NAMALWA (cell line): ENCODE data around the gene FSD1.
"Not testable (repeated sequence)": the region's sequence is repeated elsewhere in the genome, so short reads cannot be mapped to it uniquely, and the experiment has no call there.

Source experiments
- DNase-seq: peaks from one replicate; pipeline ENCODE4 v3.0.0-alpha.2; 2015; ENCODE audit warnings: low spot score

The FSD1 gene

DNA sequence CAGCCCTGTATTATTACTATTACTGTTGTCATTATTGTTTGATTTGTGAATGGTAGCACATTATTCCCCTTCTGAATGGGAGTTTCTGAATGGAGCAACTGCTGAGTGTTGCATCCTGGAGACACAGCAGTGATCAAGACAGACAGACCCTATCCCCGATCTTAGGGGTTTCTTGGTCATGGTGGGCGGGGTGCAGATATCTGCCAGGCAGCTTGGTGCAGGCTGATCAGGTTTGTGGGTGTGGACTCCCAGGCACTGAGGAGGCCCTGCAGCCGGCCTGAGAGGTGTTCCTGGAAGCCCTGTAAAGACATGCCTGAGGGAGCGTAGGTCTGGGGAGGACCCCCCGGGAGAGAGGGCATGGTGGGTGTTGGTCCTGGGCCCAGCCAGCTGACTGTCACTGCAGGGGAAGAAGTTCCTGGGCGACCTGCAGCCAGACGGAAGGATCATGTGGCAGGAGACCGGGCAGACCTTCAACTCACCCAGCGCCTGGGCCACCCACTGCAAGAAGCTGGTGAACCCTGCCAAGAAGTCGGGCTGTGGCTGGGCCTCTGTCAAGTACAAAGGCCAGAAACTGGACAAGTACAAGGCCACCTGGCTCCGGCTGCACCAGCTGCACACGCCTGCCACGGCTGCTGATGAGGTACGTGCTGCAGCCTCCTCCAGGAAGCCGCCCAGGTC, 41.1 kb downstream of the FSD1 start:
- DNase-seq, result no peak

DNA sequence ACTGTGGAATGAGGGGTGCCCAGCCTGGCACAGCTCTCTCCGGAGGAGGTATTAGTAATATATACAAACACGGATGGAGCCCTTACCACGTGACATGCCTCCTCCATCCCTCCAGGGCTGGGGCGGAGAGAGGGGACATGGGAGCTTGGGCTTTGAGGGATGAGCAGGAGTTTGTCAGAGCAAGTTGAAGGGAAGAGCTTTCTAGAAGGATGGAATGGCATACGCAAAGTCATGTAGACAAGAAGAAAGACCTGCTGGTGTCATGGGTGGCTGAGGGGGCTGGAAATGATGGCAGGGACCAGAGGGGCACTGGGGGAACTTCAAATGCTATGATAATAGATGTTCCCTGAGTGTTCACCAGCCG, 41.6 kb downstream of the FSD1 start:
- no peak for DNase-seq

DNA sequence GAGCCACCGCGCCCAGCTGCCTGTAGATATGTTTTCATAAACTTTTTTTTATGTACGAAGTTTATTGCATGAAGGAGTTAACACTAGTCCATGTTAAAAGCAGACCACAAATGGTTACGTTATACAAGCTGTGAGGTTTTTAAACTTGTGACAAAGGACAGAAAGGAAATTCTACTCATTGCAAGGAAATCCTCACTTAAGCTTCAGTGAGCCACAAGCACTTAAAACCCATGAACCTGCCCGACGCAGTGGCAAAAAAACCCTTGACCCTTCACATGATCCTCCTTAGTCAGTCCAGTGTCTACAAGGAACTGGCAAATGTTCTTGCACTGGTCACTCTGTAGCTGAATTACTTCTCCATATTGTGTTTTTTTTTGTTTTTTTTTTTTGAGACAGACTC, 43.1 kb downstream of the FSD1 start:
- no peak for DNase-seq

DNA sequence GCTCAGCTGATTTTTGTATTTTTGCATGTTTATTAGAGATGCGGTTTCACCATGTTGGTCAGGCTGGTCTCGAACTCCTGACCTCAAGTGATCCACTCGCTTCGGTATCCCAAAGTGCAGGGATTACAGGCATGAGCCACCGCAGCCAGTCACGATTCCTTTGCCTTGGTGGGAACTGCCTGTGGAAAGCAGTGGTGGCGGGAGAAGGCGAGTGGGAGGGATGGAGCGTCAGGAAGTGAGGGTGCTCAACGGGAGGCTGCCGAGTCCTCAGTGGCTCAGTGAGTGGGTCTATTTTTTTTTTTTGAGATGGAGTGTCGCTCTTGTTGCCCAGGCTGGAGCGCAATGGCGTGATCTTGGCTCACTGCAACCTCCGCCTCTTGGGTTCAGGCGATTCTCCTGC, 44.8 kb downstream of the FSD1 start:
- DNase-seq, result not testable (repeated sequence)

DNA sequence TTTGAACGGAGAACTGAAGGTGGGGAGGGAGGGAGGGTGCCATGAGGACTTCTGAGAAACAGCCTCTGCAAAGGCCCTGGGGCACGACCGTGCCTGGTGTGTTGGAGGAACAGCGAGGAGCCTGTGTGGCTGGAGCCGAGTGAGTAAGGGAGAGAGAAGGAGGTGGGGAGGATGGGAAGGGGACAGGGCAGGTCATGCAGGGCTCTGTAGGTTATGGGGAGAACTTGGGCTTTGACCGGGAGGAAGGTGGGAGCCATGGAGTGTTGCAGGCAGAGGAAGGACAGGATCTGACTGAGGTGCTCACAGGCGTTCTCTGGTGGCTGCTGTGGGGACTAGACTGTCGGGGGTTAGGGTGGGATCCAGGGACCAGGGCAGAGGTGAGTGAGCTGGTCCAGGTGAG, 45.7 kb downstream of the FSD1 start:
- DNase-seq, result no peak

DNA sequence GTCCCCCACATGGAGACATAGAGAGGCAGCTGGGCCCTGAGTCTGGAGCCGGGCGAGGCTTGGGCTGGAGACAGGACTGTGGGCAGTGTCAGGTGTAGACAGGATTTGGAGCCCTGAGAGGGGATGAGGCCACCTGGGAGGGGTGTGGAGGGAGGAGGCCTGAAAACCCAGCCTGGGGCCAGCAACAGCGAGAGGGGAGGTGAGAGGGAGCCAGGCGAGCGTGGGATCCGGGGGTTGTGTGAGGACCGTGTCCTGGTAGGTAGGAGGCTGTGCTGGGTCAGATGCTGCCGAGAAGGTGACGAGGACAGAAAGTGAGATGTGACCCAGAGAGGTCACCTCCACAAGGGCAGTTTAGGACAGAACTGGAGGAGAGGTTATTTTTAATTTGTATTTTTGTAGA, 46.3 kb downstream of the FSD1 start:
- no peak for DNase-seq

DNA sequence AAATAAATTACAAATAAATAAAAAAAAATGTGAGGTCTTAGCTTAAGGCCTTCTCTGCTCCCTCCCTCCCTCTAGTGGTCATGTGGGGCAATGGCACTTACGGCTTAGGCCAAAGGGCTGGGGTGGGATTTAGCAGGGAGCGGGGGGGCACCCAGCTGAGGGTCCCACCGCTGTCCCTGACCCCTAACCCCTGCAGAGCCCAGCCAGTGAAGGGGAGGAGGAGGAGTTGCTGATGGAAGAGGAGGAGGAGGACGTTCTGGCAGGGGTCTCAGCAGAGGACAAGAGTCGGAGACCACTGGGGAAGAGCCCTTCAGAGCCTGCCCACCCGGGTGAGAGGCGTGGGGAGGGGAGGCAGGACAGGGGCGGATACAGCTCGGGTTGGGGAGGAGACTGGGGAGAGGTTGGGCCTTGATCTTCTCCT, 48.3 kb downstream of the FSD1 start:
- peak; percentile 82 for DNase-seq

DNA sequence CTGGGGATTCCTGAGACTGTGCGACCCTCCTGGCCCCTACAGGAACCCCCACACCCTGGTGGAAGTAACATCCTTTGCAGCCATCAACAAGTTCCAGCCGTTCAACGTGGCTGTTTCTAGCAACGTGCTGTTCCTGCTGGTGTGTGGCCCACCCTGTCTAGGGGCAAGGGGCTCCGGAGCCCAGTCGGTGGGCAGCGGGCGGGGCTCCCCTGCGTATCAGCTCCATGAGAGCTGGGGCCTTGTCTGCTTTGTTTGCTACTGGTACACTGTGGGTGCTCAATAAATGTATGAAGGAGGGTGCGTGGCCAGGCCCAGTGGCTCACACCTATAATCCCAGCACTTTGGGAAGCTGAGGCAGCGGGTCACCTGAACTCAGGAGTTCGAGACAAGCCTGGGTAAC, 49.9 kb downstream of the FSD1 start:
- no peak for DNase-seq

DNA sequence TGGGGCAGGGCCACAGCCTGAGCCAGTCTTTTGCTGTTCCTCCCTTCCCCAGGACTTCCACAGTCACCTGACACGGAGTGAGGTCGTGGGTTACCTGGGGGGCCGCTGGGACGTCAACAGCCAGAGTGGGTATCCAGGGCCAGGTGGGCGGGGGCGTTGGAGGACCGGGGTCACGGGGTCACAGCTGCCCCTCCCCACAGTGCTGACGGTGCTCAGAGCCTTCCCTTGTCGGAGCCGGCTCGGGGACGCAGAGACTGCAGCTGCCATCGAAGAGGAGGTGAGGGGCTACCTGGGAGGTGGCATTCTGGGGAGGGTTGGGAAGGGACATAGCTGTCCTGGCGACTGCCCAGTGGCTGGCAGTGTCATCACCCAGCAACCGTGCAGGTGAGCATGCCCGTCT, 50.5 kb downstream of the FSD1 start:
- DNase-seq, result no peak

DNA sequence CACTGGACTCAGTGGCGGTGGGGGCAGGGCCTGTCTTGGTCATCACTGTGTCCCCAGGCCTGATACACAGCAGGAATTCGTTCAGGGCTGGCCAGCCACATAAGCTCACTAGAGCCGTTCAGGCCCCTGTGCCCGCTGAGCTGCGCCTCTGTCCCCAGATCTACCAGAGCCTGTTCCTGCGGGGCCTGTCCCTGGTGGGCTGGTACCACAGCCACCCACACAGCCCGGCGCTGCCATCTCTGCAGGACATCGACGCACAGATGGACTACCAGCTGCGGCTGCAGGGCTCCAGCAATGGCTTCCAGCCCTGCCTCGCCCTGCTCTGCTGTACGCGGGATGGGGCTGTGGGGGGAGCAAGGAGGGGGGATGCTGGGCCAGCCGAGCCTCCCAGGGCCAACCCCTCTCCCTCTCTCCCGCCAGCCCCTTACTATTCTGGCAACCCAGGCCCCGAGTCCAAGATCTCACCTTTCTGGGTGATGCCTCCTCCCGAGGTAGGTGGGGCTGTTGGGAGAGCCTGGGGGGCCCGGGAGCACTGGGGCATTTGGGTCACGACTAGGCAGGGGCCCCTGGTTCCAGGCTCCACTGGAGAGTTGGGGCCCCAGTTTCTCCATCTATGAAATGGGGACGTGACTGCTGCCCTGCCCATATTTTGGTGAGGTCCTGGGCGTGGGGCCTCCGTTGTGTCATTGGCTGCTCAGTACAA, 52.8 kb downstream of the FSD1 start:
- no peak for DNase-seq

DNA sequence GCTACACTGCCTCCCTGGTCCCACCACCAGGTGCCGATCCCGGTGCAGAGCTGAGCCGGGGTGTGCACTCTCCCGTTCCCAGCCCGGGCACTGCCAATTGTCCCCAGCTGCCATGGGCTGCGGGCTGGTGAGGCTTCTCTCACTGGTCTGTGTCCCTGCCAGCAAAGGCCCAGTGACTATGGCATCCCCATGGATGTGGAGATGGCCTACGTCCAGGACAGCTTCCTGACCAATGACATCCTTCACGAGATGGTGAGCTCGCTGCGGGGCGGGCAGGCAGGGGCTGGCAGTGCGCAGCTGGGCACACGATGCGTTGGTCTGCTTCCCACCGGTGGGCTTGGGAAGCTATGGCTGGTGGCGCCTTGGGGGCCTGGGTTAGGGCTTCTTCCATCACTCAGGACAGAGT, 53.5 kb downstream of the FSD1 start:
- no peak for DNase-seq

DNA sequence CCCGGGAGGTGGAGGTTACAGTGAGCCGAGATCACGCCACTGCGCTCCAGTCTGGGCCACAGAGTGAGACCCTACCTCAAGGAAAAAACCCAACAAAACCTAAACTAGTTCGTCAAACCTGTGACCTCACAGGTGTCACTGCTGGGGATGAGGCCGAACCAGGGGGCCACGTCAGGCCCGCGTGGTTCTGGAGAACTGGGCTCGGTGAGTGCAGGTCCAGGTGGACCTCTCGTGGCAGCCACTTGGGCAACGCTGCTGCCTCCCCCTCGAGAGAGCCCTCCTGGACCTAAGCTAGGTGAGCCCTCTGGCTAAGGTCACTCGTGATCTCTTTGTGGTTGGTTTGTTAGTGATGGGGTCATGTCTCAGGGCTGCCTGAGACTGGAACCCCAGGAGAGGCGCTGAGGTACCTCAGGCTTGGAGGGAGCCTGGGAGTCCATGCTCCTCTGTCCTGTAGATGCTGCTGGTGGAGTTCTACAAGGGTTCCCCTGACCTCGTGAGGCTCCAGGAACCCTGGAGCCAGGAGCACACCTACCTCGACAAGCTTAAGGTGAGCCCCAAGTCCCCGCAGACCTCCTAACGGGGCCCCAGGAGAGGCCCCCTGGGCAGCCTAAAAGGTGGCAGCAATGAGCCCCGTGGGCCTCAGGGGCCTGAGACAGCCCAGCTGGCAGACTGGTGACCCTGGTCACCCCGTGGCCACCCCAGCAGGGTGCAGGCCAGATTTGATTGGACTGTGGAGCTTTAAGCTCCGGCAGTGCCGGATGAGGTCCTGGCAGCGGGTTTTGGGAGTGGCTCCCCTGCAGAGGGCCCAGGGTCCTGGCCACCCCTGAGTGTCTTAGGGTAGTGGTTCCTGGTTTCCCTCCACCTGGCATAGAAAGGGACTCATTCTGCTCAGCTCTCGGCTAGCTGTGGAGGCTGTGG, 54.6 kb downstream of the FSD1 start:
- DNase-seq, result no peak

DNA sequence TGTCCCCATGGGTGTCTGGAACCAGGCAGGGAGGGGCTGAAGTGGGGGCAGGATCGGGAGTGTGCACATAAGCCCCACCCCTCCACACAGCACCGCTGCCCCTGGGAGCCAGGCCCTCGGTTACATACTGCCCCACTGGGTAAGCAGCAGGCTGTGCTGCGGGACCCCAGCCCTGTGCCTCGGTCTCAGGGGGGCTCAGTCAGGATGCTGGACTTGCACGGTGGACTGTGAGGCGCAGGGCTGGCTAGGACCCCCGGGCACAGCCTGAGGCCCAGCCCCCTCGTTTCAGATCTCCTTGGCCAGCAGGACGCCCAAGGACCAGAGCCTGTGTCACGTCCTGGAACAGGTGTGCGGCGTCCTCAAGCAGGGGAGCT, 55.2 kb downstream of the FSD1 start:
- DNase-seq, result no peak

DNA sequence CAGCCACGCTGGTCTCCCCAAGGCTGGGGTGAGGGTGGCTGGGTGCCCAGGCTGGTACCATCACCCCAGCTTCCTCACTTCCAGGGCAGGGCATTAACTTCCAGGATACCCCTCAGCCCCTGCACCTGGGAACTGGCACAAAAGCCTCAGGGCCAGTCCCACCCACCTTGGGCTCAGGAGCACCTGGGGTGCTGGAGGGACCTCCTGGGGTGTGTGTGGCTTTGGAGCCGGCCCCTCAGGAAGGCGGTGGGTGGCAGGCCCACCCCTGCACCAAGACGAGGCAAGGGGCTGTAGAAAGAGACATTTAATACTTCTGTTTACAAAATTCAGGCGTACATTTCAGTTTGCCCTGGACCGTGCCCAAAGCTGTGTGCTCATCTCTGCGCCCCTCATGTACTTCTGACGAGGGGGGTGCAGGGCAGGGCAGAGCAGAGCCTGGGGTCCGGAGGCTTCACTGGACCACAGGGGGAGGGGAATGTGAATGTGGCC, 55.7 kb downstream of the FSD1 start:
- no peak for DNase-seq

DNA sequence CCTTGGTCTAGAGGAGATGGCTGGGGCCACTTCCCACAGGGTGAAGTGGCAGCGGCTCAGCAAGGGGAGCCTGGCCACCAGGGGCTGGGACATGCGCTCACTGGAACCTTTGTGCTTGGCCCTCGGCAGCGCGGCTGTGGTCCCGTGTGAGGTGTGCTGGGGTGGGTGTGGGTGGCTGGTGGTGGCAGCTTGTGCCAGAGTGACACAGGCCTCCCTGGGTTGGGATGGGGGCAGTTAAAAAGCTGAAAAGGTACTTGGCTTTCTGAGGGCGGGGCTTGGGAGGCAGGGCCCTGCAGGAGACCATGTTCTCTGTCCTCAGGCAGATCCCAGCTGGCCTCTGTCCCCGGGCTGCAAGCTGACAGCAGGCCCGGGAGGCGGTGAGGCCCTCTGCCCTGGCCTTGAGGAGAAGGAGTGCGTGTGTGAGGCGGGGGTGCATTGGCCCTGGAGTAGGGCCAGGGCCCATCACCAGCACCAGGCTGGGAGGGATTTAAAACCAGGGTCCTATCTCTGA, 56.3 kb downstream of the FSD1 start:
- DNase-seq, result no peak

DNA sequence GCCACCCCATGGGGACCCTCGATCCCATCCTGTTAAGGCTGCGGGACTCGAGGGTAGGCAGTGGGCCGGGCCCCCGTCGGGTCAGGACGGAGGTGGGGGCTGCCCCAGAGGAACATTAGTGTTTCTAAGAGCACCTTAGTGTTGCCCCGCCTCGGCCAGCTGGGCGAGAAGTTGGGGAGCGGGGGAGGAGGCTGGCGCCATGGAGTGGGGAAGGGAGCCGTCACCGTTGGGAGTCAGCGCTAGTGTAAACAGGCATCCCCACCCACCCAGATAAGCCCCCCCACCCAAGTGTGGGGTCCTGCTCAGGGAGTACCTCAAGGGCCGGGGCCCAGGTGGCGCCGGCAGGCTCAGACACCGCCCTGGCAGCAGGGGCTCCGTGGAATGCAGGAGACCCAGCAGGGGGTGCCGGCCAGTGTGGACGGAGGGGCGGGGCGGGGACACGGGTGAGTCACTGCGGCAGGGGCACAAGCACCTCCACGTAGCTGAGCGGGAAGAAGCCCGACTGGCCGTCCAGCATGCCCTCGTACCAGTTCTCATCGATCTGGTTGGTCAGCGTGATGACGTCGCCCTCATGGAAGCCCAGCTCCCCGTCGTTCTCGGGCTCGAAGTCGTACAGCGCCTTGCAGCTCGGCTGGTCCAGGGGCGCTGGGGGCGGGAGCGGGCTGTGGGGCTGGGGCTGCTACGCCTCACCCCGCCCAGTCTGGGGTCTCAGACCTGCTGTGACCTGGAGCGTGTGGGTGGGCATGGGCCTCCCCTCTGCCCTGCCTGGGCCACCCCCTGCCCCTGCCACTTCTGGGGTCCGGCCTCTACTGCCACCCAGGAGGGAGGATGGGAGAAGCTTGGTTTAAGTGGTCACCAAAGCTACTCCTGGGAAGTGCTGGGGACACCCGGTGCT, 57.0 kb downstream of the FSD1 start:
- no peak for DNase-seq

DNA sequence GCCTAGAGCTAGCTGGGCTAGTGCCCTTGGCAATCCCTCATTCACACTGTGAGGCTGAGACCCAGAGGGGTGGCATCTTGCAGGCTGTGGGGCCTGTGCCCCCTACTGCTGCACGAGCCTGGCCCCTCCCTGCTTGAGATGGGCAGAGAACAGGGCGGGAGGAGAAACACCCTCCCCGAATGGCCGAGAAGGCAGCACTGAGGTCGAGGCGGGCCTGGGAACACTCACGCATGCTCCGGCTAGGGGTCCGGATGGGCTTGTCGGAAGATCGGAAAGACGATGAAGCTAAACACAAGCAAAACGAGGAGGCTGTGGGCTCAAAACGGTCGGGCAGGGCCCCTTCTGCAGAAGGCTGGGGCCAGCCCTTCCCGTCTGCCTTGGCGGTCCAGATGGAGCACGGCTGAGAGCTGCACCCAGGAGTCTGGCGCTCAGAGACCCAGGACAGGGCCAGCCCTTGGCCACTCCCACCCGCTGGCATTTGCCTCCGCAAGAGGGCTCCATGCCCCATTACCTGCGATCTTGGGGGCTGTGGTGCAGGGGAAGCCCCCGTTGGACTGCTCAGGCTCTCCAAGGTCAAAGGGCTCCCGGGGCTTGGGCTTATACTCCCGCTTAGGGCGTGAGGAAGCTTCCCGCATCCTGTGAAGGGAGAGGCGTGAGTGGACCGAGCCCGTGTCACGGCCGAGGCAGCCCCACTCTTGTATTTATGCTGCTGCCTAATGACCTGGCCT, 57.9 kb downstream of the FSD1 start:
- no peak for DNase-seq

DNA sequence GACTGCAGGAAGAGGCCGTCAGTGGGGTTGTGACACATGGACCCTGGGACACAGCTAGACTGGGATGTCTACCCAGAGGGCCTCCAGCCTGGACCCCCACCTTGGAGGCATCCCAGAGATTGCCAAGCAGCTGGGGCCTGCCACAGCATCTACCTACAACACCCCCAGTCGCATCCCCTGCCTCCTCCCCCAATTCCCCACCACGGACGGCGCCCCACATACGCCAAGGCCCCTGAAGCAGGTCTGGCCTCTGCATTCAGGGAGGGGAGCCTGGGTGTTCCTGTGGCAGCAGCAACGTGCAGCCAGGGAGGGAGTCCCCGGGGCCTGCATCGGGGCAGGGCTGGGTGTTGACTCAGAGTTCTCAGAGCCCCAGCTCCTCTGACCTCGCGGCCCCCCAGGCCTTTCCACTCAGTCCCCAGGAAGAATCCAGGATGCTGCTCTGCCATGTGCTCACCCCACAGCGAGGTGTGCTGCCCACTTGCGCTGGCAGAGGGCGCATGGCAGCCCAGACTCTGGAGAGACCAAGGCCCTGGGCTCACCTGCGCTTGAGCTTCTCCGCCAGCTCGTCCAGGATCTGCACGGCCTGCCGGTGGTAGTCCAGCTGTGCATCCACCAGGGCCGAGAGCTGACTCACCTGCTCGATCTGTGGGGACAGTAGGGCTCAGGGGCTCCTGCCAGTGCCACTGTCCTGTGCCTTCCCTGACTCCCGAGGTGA, 58.6 kb downstream of the FSD1 start:
- no peak for DNase-seq

DNA sequence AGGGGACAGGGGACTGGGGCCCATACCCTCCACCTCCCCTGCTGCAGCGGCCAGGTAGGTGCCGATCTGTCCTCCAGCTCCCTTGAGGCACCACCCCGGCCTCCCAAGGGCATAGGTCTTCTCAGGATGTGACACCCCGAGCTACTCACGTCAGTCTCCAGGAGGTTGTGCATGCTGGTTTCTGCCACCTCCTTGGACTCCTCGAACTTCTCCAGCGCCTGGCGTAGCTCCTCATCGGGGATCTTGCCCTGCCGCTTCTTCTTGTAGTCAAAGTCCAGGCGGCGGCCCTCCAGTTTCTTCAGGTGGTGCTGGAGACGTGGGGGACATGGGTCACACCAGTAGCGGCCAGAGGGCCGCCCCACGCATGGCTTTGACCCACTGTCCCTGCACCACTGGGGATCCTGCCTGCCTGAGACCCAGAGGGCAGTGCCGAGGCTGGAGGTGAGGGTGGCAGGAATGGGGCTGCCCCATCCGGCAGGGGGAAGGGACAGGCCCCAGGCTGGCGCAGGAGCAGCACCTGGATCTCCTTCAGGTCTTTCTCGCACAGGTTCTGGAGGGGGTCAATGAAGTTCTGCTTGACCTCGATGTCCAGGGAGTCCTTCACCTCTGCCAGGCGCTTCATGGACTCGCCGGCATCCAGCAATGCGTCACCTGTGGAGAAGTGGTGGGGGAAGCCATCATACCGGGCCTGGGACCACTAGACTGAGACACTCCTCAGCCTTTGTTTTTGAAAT, 59.3 kb downstream of the FSD1 start:
- no peak for DNase-seq

DNA sequence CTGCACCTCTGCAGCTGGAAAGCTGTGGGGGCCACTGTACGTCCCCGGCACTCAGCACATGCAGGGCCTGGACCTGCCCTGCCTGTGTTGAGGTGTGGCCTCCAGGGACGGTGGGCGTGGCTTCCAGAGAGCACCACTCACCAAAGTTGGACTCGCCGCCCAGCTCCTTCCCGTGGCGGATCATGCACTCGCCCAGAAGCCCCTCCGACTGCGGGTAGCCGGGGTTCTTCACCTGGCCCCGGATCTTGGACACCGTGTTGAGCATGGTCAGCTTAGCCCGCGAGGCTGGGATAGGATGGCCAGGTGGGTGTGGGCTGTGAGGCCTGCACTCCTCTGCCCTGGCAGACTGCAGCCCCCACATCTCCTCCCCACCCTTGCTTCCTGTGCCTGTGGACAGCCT, 60.9 kb downstream of the FSD1 start:
- no peak for DNase-seq
